ENCODE results near the gene SLC25A47.

SLC25A47 gene

DNA sequence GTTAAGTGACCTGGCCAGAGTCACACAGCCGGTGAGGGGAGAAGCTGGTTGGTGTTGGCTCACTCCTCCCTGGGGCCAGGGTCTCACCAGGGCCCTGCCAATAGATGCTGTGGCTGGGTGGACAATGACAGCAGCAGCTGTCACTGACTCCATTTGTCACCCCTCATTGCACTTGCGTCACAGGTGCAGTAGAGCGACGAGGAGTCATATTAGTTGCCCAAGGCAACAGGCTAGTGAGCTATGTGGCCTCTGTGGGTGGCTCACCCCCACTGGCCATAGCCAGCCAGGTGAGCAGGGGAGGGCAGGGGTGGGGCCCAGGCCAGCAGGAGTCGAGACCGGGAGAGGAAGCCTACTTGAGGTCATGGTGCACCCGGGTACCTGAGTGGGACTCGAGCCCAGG is 9.7 kb downstream of the SLC25A47 start:
- peak; percentile 81 for DNase-seq (ENCODE audit: low spot score)
- TF ChIP-seq, protein P1, sequence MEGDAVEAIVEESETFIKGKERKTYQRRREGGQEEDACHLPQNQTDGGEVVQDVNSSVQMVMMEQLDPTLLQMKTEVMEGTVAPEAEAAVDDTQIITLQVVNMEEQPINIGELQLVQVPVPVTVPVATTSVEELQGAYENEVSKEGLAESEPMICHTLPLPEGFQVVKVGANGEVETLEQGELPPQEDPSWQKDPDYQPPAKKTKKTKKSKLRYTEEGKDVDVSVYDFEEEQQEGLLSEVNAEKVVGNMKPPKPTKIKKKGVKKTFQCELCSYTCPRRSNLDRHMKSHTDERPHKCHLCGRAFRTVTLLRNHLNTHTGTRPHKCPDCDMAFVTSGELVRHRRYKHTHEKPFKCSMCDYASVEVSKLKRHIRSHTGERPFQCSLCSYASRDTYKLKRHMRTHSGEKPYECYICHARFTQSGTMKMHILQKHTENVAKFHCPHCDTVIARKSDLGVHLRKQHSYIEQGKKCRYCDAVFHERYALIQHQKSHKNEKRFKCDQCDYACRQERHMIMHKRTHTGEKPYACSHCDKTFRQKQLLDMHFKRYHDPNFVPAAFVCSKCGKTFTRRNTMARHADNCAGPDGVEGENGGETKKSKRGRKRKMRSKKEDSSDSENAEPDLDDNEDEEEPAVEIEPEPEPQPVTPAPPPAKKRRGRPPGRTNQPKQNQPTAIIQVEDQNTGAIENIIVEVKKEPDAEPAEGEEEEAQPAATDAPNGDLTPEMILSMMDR (IDR thresholded peaks at IDR 0.05; ENCODE audit: borderline replicate concordance, control extremely low read depth, extremely low read depth, insufficient read depth, missing control alignments) = no peak
- in situ Hi-C loops (cut with MboI; ENCODE audit: low sequenced_read_pairs, unreplicated experiment) = no loop called here

DNA sequence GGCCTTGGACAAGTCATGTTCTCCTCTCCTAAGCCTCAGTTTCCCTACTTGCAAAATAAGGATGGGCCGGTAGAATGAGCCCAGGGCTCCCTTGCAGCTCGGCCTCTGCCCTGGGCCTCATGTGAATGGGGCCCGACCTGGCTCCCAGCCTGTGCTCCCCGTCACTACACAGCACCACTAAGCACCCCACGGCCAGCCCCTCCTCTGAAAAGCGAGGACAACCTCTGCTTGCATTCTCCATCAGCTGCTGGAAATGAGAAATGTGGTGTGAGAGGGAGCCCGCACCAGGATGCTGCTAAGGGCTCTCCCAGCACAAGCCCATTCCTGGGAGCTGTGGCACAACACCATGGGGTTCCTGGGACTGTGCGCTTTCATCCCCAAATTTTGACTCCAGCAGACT is 10.2 kb downstream of the SLC25A47 start:
- in situ Hi-C loops (cut with MboI; ENCODE audit: low sequenced_read_pairs, unreplicated experiment) = no loop called here
- DNase-seq (ENCODE audit: low spot score) = no peak
- TF ChIP-seq, protein P1 (IDR thresholded peaks at IDR 0.05; ENCODE audit: borderline replicate concordance, control extremely low read depth, extremely low read depth, insufficient read depth, missing control alignments) = no peak

DNA sequence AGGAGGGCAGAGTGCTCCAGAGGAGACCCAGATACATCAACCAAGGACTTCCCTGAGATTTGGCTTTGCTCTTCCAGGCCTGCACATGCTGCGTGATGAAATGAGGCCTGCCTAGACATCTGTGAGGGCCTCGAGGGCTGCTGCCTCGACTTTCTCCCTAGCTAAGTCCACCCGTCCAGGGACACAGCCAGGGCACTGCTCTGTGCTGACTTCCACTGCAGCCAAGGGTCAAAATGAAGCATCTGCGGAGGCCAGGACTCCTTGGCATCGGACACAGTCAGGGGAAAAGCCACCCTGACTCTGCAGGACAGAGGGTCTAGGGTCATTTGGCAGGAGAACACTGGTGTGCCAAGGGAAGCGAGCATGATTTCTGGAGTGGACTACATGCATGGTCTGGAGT is 10.7 kb downstream of the SLC25A47 start:
- DNase-seq (ENCODE audit: low spot score) = no peak
- in situ Hi-C loops (cut with MboI; ENCODE audit: low sequenced_read_pairs, unreplicated experiment) = no loop called here

GRCh38 chr14:100334904-100335303 is 11.8 kb downstream of the SLC25A47 start:
- in situ Hi-C loops (cut with MboI; ENCODE audit: low sequenced_read_pairs, unreplicated experiment) = no loop called here
- TF ChIP-seq, protein P1 (IDR thresholded peaks at IDR 0.05; ENCODE audit: borderline replicate concordance, control extremely low read depth, extremely low read depth, insufficient read depth, missing control alignments) = no peak
- DNase-seq (ENCODE audit: low spot score) = no peak

More for the DNA sequence above, 10.7 kb downstream of the SLC25A47 start:
- TF ChIP-seq, protein P1 (IDR thresholded peaks at IDR 0.05; ENCODE audit: borderline replicate concordance, control extremely low read depth, extremely low read depth, insufficient read depth, missing control alignments) = no peak

- peak; percentile 75 for DNase-seq (ENCODE audit: low spot score)
These were observed 13.7 kb downstream of the SLC25A47 start for GRCh38 chr14:100336618-100337530.

GRCh38 chr14:100339766-100340422 is 16.8 kb downstream of the SLC25A47 start:
- in situ Hi-C loops (cut with MboI; ENCODE audit: low sequenced_read_pairs, unreplicated experiment) = no loop called here
- TF ChIP-seq, protein P1 (IDR thresholded peaks at IDR 0.05; ENCODE audit: borderline replicate concordance, control extremely low read depth, extremely low read depth, insufficient read depth, missing control alignments) = no peak

More at GRCh38 chr14:100336618-100337530, 13.7 kb downstream of the SLC25A47 start:
- TF ChIP-seq, protein P1 (IDR thresholded peaks at IDR 0.05; ENCODE audit: borderline replicate concordance, control extremely low read depth, extremely low read depth, insufficient read depth, missing control alignments) = no peak
- in situ Hi-C loops (cut with MboI; ENCODE audit: low sequenced_read_pairs, unreplicated experiment) = no loop called here

More at GRCh38 chr14:100339766-100340422, 16.8 kb downstream of the SLC25A47 start:
- DNase-seq (ENCODE audit: low spot score) = no peak
